ENCODE data around the gene UMODL1.
A peak's percentile ranks its signal among the peaks of the same experiment; 100 is the strongest.

UMODL1 gene

DNA sequence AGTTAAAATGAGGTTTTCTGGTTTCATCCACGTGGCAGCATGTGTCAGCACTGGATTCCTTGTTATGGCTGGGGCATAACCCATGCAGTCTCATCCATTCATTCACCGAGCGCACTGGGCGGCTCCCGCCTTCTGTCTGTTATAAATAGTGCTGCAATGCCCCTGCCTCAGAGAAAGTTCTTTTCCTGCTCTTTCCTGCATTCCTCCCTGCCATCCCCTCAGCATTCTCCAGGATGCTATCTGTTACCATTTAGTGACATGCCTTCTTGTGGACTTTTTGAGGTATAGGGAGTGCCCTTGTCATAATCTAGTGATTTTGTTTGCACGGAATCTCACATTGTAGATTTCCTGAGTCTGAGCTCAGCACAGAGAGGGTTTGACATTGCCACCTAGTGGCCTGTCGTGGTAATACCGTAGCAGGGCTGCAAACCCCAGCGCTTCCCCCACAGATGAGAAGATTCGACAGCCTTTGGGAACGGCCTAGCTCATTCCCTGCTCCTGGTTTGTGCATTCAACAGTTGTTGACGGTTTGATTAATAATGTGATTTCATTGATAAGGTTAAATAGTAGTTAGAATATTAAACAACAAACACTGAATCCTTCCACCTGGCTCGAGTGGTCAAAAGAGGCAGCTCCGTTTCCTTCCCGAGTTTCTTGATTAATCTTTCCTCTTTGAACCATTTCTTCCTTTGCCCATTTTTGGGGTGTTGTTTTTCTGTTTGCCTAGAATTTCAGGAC lies 46.3 kb downstream of the UMODL1 start:
- no peaks in the 10 kb centered on the region for H3K36me3 ChIP-seq (replicated peaks)
- peak overlapping the region; percentile 18 for H3K27ac ChIP-seq
- H3K4me3 ChIP-seq (ENCODE audit: low read depth, low read length): peak overlapping the region; percentile 38
- peaks cover 8% of the 10 kb centered on the region for H3K27me3 ChIP-seq (replicated peaks)
- in situ Hi-C loops (cut with HindIII; ENCODE audit: low pct_ligation_motif_present, low sequenced_read_pairs): no loop called here
- peak; percentile 79 for DNase-seq
- TF ChIP-seq, protein P1, sequence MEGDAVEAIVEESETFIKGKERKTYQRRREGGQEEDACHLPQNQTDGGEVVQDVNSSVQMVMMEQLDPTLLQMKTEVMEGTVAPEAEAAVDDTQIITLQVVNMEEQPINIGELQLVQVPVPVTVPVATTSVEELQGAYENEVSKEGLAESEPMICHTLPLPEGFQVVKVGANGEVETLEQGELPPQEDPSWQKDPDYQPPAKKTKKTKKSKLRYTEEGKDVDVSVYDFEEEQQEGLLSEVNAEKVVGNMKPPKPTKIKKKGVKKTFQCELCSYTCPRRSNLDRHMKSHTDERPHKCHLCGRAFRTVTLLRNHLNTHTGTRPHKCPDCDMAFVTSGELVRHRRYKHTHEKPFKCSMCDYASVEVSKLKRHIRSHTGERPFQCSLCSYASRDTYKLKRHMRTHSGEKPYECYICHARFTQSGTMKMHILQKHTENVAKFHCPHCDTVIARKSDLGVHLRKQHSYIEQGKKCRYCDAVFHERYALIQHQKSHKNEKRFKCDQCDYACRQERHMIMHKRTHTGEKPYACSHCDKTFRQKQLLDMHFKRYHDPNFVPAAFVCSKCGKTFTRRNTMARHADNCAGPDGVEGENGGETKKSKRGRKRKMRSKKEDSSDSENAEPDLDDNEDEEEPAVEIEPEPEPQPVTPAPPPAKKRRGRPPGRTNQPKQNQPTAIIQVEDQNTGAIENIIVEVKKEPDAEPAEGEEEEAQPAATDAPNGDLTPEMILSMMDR (IDR thresholded peaks at IDR 0.05; ENCODE audit: low read depth, low read length, missing control alignments): peak; percentile 94

DNA sequence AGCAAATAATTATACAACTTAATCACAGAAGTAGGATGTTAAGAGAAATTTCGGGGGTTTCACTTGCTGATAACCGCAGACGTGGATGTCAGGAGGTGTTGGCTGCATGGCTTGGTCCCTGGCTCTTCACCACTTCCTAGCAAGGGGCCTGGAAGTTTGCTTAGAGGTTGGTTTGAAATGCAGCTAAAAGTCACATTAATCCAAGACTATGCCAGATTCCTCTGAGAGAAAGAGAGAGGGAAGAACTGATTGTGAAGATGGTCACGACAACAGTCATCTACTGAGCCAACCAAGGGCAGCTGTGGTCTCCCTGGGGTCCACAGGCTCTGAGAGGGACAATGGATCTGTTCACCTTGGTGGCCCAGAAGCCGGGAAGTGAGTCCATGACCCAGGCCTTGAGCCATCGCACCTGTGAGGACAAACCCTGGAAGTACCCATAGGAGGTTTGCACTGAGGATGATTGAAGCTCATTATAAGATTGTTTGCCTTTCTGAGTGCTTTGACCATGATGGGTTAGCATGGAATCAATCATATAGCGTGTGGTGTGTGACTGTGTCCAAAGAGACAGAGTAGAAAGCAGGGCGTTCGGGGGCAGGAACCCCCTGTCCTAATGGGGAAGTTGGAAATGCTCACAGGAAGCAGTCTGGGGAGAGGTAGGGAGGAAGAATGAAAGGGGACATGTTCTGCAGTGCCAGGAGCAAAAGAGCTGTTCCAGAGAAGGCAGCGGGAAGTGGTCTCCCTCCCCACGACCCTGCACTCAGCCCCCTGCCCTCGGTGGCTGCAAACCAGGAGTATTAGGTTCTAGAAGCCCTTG lies 47.1 kb downstream of the UMODL1 start:
- no peak overlapping the region for H3K27ac ChIP-seq
- in situ Hi-C loops (cut with HindIII; ENCODE audit: low pct_ligation_motif_present, low sequenced_read_pairs): no loop called here
- peaks cover 8% of the 10 kb centered on the region for H3K27me3 ChIP-seq (replicated peaks)
- TF ChIP-seq, protein P1 (IDR thresholded peaks at IDR 0.05; ENCODE audit: low read depth, low read length, missing control alignments): no peak
- H3K36me3 ChIP-seq (replicated peaks): no peaks in the 10 kb centered on the region
- DNase-seq: no peak
- no peak overlapping the region for H3K4me3 ChIP-seq (ENCODE audit: low read depth, low read length)

DNA sequence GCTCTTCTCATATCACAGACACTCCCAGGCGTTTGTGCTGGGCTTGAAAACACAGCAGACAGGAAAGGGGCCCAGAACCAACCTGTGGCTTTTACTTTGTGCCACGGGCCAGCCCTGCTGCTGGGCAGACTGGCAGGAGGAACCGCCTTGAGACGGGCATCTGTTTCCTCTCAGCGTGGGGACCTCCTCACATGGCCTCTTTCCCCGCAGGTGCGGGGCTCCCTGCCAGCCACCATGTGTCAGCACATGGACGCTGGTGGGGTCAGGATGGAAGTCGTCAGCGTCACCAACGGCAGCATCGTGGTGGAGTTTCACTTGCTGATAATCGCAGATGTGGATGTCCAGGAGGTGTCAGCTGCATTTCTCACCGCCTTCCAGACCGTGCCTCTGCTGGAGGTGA lies 47.8 kb downstream of the UMODL1 start:
- TF ChIP-seq, protein P1 (IDR thresholded peaks at IDR 0.05; ENCODE audit: low read depth, low read length, missing control alignments): no peak
- Histone ChIP-seq H3K27me3 (replicated peaks) (peaks cover 8% of the 10 kb centered on the region), H3K27ac (no peak overlapping the region), H3K36me3 (replicated peaks) (no peaks in the 10 kb centered on the region), H3K4me3 (ENCODE audit: low read depth, low read length) (no peak overlapping the region)
- DNase-seq: no peak
- in situ Hi-C loops (cut with HindIII; ENCODE audit: low pct_ligation_motif_present, low sequenced_read_pairs): no loop called here

DNA sequence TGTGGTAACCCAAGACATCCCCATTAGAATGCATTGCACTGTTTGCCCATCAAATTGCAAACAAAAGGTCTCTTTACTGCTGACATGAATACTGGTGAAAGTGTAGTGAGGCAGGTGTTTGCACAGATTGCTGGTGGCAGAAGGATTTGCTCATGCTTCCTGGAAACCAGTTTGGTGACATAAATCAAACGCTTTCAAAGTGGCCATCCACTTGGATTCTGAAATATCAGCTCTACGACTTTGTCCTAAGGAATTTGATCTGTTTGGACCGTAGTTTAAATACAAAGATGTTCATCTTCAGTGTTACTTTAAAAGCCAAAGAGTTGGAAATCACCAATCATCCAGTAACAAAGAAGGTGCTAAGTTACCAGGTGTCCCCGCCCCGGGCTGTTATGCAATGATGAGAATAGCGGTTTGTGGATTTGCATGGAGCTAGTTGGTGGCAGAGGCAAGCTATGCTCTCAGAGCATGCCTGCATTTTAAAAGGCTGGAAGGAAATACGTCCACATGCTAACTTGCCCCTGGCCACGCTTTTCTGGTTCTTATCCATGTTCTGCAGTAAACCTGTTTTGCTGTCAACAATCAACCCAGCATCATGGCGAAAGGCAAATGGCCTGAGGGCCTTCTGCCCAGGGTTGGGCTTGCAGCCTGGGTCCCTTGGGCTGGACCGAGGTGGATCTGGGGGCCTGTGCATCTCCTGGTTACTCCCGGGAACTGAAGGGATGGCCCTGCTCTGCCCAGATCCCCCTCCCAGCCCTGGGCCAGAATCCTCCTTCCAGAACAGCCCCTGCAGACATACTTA lies 49.2 kb downstream of the UMODL1 start:
- DNase-seq: no peak
- Histone ChIP-seq H3K27me3 (replicated peaks) (peaks cover 8% of the 10 kb centered on the region), H3K36me3 (replicated peaks) (no peaks in the 10 kb centered on the region), H3K27ac (no peak overlapping the region), H3K4me3 (ENCODE audit: low read depth, low read length) (no peak overlapping the region)
- in situ Hi-C loops (cut with HindIII; ENCODE audit: low pct_ligation_motif_present, low sequenced_read_pairs): no loop called here
- TF ChIP-seq, protein P1 (IDR thresholded peaks at IDR 0.05; ENCODE audit: low read depth, low read length, missing control alignments): no peak

DNA sequence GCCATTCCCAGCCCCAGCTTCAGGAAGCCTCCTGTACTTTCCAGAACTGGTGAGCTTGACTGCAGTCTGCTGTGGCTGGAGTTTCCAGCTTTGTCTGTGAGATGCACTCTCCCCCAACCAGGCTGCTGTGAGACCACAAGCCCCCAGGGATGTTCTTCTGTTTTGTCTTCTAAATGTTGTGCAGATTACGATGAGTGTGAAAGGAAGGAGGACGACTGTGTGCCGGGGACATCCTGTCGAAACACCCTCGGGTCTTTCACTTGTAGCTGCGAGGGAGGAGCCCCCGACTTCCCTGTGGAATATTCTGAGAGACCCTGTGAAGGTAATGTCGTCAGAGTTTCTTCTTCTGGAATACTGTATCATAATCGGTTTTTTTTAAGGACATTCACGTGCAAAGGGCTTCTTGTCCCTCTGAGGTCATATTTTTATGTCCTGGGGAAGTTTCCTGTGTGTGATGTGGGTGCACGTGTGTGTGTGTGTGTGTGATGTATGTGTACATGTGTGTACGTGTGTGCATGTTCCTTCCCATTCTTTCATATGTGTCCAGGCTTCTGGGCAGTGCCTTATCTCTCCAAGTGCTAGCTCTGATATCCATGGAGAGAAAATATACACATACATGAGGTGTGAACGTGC lies 49.9 kb downstream of the UMODL1 start:
- H3K27ac ChIP-seq: no peak overlapping the region
- no peak for DNase-seq
- TF ChIP-seq, protein P1 (IDR thresholded peaks at IDR 0.05; ENCODE audit: low read depth, low read length, missing control alignments): no peak
- H3K27me3 ChIP-seq (replicated peaks): peaks cover 8% of the 10 kb centered on the region
- in situ Hi-C loops (cut with HindIII; ENCODE audit: low pct_ligation_motif_present, low sequenced_read_pairs): no loop called here
- H3K36me3 ChIP-seq (replicated peaks): no peaks in the 10 kb centered on the region
- no peak overlapping the region for H3K4me3 ChIP-seq (ENCODE audit: low read depth, low read length)
